Anterior cingulate cortex (tissue), 58 donors: ENCODE results near the gene ZNF491.
"Not testable (repeated sequence)": the region's sequence is repeated elsewhere in the genome, so short reads cannot be mapped to it uniquely, and the experiment has no call there.

Experiments
- DNase-seq, 58 donors: peaks; one replicate each; lab custom pipeline; 2025; lab: John Stamatoyannopoulos, UW

ZNF491 gene

GRCh38 chr19:11797491-11797890 lies 832 bp upstream of the ZNF491 start:
- DNase-seq = peak in 54 of 58 donors; percentile 12 to 81 (median 58)

- no peak for DNase-seq
Measured at GRCh38 chr19:11806354-11807098, 8.2 kb downstream of the ZNF491 start.

- DNase-seq = no peak
Measured at GRCh38 chr19:11807099-11807380, 8.7 kb downstream of the ZNF491 start.

- DNase-seq = no peak
Measured at GRCh38 chr19:11813703-11814028, 15.3 kb downstream of the ZNF491 start.

- DNase-seq = peak; percentile 72 to 97 (median 93)
Measured at GRCh38 chr19:11814029-11814699, 15.8 kb downstream of the ZNF491 start, which contains the start of gene ZNF440. Gene ZNF440, plus strand, starts transcription at chr19:11814273. Its CDS starts 175 bp downstream, at chr19:11814448.

- DNase-seq = peak in 2 of 58 donors; percentile 8 to 15
Measured at GRCh38 chr19:11814700-11815035, 16.3 kb downstream of the ZNF491 start.

GRCh38 chr19:11821474-11822109 lies 23.3 kb downstream of the ZNF491 start:
- peak in 3 of 58 donors; percentile 1 to 19 (median 4) for DNase-seq

- not testable (repeated sequence) for DNase-seq
Measured at GRCh38 chr19:11828957-11829876, 30.9 kb downstream of the ZNF491 start.

GRCh38 chr19:11832253-11832912 lies 34.1 kb downstream of the ZNF491 start:
- no peak for DNase-seq

- no peak for DNase-seq
Measured at GRCh38 chr19:11833541-11833940, 35.2 kb downstream of the ZNF491 start.

GRCh38 chr19:11835626-11836066 lies 37.3 kb downstream of the ZNF491 start:
- not testable (repeated sequence) for DNase-seq

- no peak for DNase-seq
Measured at GRCh38 chr19:11843722-11844121, 45.4 kb downstream of the ZNF491 start.

- peak in 2 of 58 donors; percentile 0 to 3 for DNase-seq
Measured at GRCh38 chr19:11847615-11848014, 49.3 kb downstream of the ZNF491 start.

GRCh38 chr19:11848200-11848593 lies 49.9 kb downstream of the ZNF491 start:
- DNase-seq = no peak

GRCh38 chr19:11848594-11849469 lies 50.5 kb downstream of the ZNF491 start, which contains the start of gene ZNF439:
Gene ZNF439, plus strand, starts transcription at chr19:11848726. Its CDS starts 142 bp downstream, at chr19:11848868.
- DNase-seq = peak; percentile 38 to 96 (median 88)

GRCh38 chr19:11850289-11850688 lies 52.0 kb downstream of the ZNF491 start:
- DNase-seq = not testable (repeated sequence)

- no peak for DNase-seq
Measured at GRCh38 chr19:11853358-11853757, 55.0 kb downstream of the ZNF491 start.

GRCh38 chr19:11856596-11857250 lies 58.4 kb downstream of the ZNF491 start:
- DNase-seq = no peak
